ENCODE data around the gene GID8. TPM values are rescaled to one million over a fixed set of nuclear protein-coding genes. Genes with fewer than 3 reads are reported as not detected.

Gene GID8
- total and polyA plus RNA-seq, 2 donors, result 21.4 to 32.0 TPM

GRCh38 chr20:62965363-62965771 lies 27.4 kb downstream of the GID8 start:
- no peaks in the 10 kb centered on the region for H3K36me3 ChIP-seq (ENCODE audit: insufficient read depth)
- no peak for DNase-seq (ENCODE audit: extremely low spot score)
- no peak overlapping the region for H3K4me3 ChIP-seq (ENCODE audit: low read depth, low read length)
- no peaks in the 10 kb centered on the region for H3K4me1 ChIP-seq (ENCODE audit: insufficient read depth)
- H3K27ac ChIP-seq (ENCODE audit: low read depth), result no peak overlapping the region
- 81% methylated on average over 19 of the region's 19 CpGs for WGBS

- no peak for DNase-seq (ENCODE audit: extremely low spot score)
- WGBS, result 93% methylated on average over 26 of the region's 27 CpGs
- H3K27ac ChIP-seq (ENCODE audit: low read depth), result no peak overlapping the region
- no peaks in the 10 kb centered on the region for H3K36me3 ChIP-seq (ENCODE audit: insufficient read depth)
- H3K4me3 ChIP-seq (ENCODE audit: low read depth, low read length), result no peak overlapping the region
- H3K4me1 ChIP-seq (ENCODE audit: insufficient read depth), result no peaks in the 10 kb centered on the region
These were observed 28.5 kb downstream of the GID8 start for GRCh38 chr20:62966212-62967148.

GRCh38 chr20:62967149-62967501 lies 29.2 kb downstream of the GID8 start:
- no peak for DNase-seq (ENCODE audit: extremely low spot score)
- H3K27ac ChIP-seq (ENCODE audit: low read depth), result no peak overlapping the region
- no peaks in the 10 kb centered on the region for H3K4me1 ChIP-seq (ENCODE audit: insufficient read depth)
- H3K4me3 ChIP-seq (ENCODE audit: low read depth, low read length), result no peak overlapping the region
- 85% methylated on average over 6 of the region's 6 CpGs for WGBS
- no peaks in the 10 kb centered on the region for H3K36me3 ChIP-seq (ENCODE audit: insufficient read depth)

- no peaks in the 10 kb centered on the region for H3K36me3 ChIP-seq (ENCODE audit: insufficient read depth)
- H3K4me3 ChIP-seq (ENCODE audit: low read depth, low read length), result no peak overlapping the region
- no peaks in the 10 kb centered on the region for H3K4me1 ChIP-seq (ENCODE audit: insufficient read depth)
- WGBS, result 90% methylated on average over 27 of the region's 27 CpGs
- no peak for DNase-seq (ENCODE audit: extremely low spot score)
- H3K27ac ChIP-seq (ENCODE audit: low read depth), result no peak overlapping the region
These were observed 29.8 kb downstream of the GID8 start for GRCh38 chr20:62967628-62968351.

- Histone ChIP-seq H3K27ac (ENCODE audit: low read depth) (no peak overlapping the region), H3K4me3 (ENCODE audit: low read depth, low read length) (no peak overlapping the region), H3K36me3 (ENCODE audit: insufficient read depth) (no peaks in the 10 kb centered on the region), H3K4me1 (ENCODE audit: insufficient read depth) (no peaks in the 10 kb centered on the region)
- DNase-seq (ENCODE audit: extremely low spot score), result no peak
- 73% methylated on average over 21 of the region's 21 CpGs for WGBS
These were observed 30.6 kb downstream of the GID8 start for GRCh38 chr20:62968378-62969178.

- no peak for DNase-seq (ENCODE audit: extremely low spot score)
- Histone ChIP-seq H3K4me3 (ENCODE audit: low read depth, low read length) (no peak overlapping the region), H3K36me3 (ENCODE audit: insufficient read depth) (no peaks in the 10 kb centered on the region), H3K27ac (ENCODE audit: low read depth) (no peak overlapping the region), H3K4me1 (ENCODE audit: insufficient read depth) (no peaks in the 10 kb centered on the region)
- 45% methylated on average over 16 of the region's 16 CpGs for WGBS
These were observed 31.3 kb downstream of the GID8 start for GRCh38 chr20:62969179-62969760.

- Histone ChIP-seq H3K4me1 (ENCODE audit: insufficient read depth) (no peaks in the 10 kb centered on the region), H3K27ac (ENCODE audit: low read depth) (no peak overlapping the region), H3K4me3 (ENCODE audit: low read depth, low read length) (no peak overlapping the region), H3K36me3 (ENCODE audit: insufficient read depth) (no peaks in the 10 kb centered on the region)
- WGBS, result 76% methylated on average over 8 of the region's 8 CpGs
- DNase-seq (ENCODE audit: extremely low spot score), result no peak
These were observed 32.0 kb downstream of the GID8 start for GRCh38 chr20:62969939-62970306.

- WGBS, result 43% methylated on average over 33 of the region's 33 CpGs
- Histone ChIP-seq H3K4me1 (ENCODE audit: insufficient read depth) (no peaks in the 10 kb centered on the region), H3K4me3 (ENCODE audit: low read depth, low read length) (no peak overlapping the region), H3K36me3 (ENCODE audit: insufficient read depth) (no peaks in the 10 kb centered on the region), H3K27ac (ENCODE audit: low read depth) (no peak overlapping the region)
- no peak for DNase-seq (ENCODE audit: extremely low spot score)
These were observed 32.6 kb downstream of the GID8 start for GRCh38 chr20:62970307-62971210.

- Histone ChIP-seq H3K4me3 (ENCODE audit: low read depth, low read length) (no peak overlapping the region), H3K27ac (ENCODE audit: low read depth) (no peak overlapping the region), H3K36me3 (ENCODE audit: insufficient read depth) (no peaks in the 10 kb centered on the region), H3K4me1 (ENCODE audit: insufficient read depth) (no peaks in the 10 kb centered on the region)
- no peak for DNase-seq (ENCODE audit: extremely low spot score)
- 82% methylated on average over 10 of the region's 10 CpGs for WGBS
These were observed 33.4 kb downstream of the GID8 start for GRCh38 chr20:62971211-62971949.

GRCh38 chr20:62971950-62972844 lies 34.2 kb downstream of the GID8 start:
- no peak overlapping the region for H3K4me3 ChIP-seq (ENCODE audit: low read depth, low read length)
- H3K27ac ChIP-seq (ENCODE audit: low read depth), result no peak overlapping the region
- H3K36me3 ChIP-seq (ENCODE audit: insufficient read depth), result no peaks in the 10 kb centered on the region
- WGBS, result 5% methylated on average over 38 of the region's 38 CpGs
- peak; percentile 62 for DNase-seq (ENCODE audit: extremely low spot score)
- H3K4me1 ChIP-seq (ENCODE audit: insufficient read depth), result no peaks in the 10 kb centered on the region

Measured in urinary bladder (tissue), 4 donors.